Progenitor cell of endocrine pancreas (in vitro differentiated cells): ENCODE data around the gene TRA2A. TPM values are rescaled to one million over a fixed set of nuclear protein-coding genes. Genes with fewer than 3 reads are reported as not detected.
A peak's percentile ranks its signal among the peaks of the same experiment; 100 is the strongest.

Experiments
- DNase-seq: peaks from one replicate; pipeline ENCODE4 v3.0.0; 2021; ENCODE audit warnings: low spot score; ENCODE audit not compliant: unreplicated experiment
- H3K27ac Mint-ChIP-seq: 2 replicates; pipeline ENCODE4 v1.8.0; 2021; ENCODE audit warnings: mild to moderate bottlenecking, moderate library complexity, mixed read lengths
- H3K27me3 Mint-ChIP-seq: 2 replicates; pipeline ENCODE4 v1.8.0; 2021; ENCODE audit warnings: mixed read lengths
- H3K36me3 Mint-ChIP-seq: 2 replicates; pipeline ENCODE4 v1.8.0; 2022; ENCODE audit warnings: mixed read lengths; ENCODE audit not compliant: insufficient read depth
- H3K4me1 Mint-ChIP-seq: 2 replicates; pipeline ENCODE4 v1.8.0; 2021; ENCODE audit warnings: low read depth, mixed read lengths
- H3K4me3 Mint-ChIP-seq: 2 replicates; pipeline ENCODE4 v1.8.0; 2021; ENCODE audit warnings: low read depth, mild to moderate bottlenecking, moderate library complexity, mixed read lengths
- H3K9me3 Mint-ChIP-seq: 2 replicates; pipeline ENCODE4 v1.8.0; 2021; ENCODE audit warnings: low read depth, mixed read lengths
- total RNA-seq: library from RNA; stranded (reverse); gene quantifications from 2 replicates; pipeline ENCODE4 v1.2.1, GENCODE V29; 2021
- TF ChIP-seq, protein P1 (sequence below): fragments of 200-600 bp; sonication (generic); IDR thresholded peaks from one replicate; pipeline ENCODE4 v1.5.0; 2021; ENCODE audit warnings: antibody characterized with exemption, mild to moderate bottlenecking; ENCODE audit not compliant: unreplicated experiment

The TRA2A gene
- total RNA-seq, 1 donor from 2014 or later, result 216 TPM

DNA sequence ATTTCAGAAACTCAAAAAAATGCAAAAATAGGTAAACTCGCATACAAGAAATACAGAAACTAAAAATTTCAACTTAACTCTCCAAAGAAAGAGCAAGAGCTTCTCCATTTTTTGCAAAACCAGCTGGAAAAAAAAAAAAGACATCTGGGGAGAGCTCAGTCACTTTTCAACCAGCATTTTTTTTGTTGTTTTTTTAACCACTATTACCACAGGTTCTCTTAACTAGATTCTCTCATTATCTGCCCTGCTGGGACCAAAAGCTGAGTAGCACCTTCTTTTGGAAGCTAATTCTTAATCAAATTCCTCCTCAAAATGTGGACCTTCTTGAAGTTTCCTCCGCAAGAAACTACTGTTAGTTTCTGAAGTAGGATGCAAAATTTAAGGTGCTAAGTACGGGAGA lies 75.7 kb downstream of the TRA2A start:
- no peaks in the 10 kb centered on the region for H3K9me3 Mint-ChIP-seq
- peak overlapping the region; percentile 84 for H3K27ac Mint-ChIP-seq
- DNase-seq, result no peak
- no peaks in the 10 kb centered on the region for H3K27me3 Mint-ChIP-seq
- TF ChIP-seq, protein P1, sequence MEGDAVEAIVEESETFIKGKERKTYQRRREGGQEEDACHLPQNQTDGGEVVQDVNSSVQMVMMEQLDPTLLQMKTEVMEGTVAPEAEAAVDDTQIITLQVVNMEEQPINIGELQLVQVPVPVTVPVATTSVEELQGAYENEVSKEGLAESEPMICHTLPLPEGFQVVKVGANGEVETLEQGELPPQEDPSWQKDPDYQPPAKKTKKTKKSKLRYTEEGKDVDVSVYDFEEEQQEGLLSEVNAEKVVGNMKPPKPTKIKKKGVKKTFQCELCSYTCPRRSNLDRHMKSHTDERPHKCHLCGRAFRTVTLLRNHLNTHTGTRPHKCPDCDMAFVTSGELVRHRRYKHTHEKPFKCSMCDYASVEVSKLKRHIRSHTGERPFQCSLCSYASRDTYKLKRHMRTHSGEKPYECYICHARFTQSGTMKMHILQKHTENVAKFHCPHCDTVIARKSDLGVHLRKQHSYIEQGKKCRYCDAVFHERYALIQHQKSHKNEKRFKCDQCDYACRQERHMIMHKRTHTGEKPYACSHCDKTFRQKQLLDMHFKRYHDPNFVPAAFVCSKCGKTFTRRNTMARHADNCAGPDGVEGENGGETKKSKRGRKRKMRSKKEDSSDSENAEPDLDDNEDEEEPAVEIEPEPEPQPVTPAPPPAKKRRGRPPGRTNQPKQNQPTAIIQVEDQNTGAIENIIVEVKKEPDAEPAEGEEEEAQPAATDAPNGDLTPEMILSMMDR, result no peak
- H3K36me3 Mint-ChIP-seq, result peaks cover 23% of the 10 kb centered on the region
- H3K4me3 Mint-ChIP-seq, result no peak overlapping the region
- H3K4me1 Mint-ChIP-seq, result peaks cover 16% of the 10 kb centered on the region

DNA sequence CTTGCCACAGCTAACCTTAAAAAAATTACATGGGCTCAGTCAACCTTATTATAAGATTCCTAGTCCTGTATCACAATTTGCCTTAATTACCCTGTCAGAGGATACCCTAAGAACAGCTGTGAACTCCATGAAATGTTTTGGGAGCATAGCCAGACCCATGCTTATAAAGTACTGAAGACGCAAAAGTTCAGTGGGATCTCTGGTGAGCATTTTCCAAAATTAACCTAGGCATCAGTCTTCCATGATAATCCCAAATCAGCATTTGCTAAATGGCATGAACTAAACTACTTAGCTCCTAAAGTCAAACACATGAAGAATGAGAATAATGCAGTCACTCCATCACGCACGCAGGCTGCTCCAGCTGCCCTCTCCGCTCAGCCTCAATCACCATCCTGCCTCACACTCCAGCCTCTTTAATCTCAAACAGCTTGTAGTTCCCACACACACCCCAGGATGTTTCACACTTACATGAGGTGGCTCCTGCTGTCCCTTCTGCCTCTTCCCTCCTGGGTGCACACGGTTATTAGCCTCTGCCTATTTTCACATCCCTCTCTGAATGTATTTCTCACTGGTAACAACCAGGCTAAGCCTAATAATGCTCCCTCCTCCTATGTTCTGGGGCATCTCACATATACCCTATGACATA lies 76.8 kb downstream of the TRA2A start:
- H3K27ac Mint-ChIP-seq, result peak overlapping the region; percentile 84
- no peaks in the 10 kb centered on the region for H3K9me3 Mint-ChIP-seq
- TF ChIP-seq, protein P1, result no peak
- no peak overlapping the region for H3K4me3 Mint-ChIP-seq
- DNase-seq, result no peak
- no peaks in the 10 kb centered on the region for H3K27me3 Mint-ChIP-seq
- peaks cover 15% of the 10 kb centered on the region for H3K4me1 Mint-ChIP-seq
- H3K36me3 Mint-ChIP-seq, result peaks cover 19% of the 10 kb centered on the region

Other genes with a start within 250 kb of the TRA2A start
- 47.2 and 50.4 TPM in 2 replicates for gene MALSU1, start 232.6 kb downstream of the TRA2A start, total RNA-seq
- 96.9 and 107 TPM in 2 replicates for gene IGF2BP3, start 61.5 kb downstream of the TRA2A start, total RNA-seq
- gene CCDC126, start 65.4 kb upstream of the TRA2A start, total RNA-seq, result 19.4 and 21.3 TPM in 2 replicates
- gene FAM221A, start 148.2 kb upstream of the TRA2A start, total RNA-seq, result 34.4 and 37.1 TPM in 2 replicates
- 1.3 and 1.6 TPM in 2 replicates for gene STK31, start 178.2 kb upstream of the TRA2A start, total RNA-seq